Fibroblast of skin of left biceps (primary cell): ENCODE data around the gene DCP1B.

Source experiments
- DNase-seq, 2 experiments: peaks; one replicate each; pipeline ENCODE4 v3.0.0-alpha.2; 2013; ENCODE audit warnings: low read depth in 2 of 2

Gene DCP1B

DNA sequence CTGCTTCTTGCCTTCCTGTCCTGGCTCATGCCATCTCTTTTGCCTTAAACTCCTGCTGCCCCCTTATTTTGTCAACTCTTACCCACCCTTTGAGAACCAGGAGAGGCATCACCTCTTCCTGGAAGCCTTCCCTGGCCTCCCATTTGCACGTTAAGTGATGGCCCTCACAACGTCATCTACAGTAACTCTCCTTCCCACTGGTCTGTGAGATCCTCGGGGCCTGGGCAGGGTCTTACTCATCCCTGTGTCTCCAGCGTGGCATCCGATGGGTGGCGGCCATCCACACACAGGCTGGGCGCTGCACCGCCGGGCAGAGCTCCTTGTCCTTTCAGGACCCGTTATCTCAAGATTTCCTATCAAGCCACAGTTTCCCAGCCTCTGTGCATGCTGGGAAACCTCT is 69.0 kb downstream of the DCP1B start:
- no peak for DNase-seq

DNA sequence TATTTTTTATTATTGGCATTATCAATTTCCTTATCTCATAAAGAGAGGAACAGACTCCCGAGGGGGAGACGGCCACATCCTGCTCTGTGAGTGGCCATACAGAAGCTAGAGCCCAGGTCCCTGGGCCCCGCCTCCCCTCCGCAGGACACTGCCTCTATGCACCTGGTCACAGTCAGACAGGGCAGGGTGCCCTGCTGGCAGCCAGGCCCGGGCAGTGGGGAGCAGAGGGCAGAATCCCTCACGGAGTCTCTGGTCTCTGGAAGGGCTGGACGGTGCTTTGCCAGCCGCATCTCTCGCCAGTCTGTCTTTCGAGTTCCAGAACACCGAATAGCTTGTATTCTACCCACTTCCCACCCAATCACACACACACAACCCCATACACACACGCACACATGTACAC is 69.4 kb downstream of the DCP1B start:
- no peak for DNase-seq

DNA sequence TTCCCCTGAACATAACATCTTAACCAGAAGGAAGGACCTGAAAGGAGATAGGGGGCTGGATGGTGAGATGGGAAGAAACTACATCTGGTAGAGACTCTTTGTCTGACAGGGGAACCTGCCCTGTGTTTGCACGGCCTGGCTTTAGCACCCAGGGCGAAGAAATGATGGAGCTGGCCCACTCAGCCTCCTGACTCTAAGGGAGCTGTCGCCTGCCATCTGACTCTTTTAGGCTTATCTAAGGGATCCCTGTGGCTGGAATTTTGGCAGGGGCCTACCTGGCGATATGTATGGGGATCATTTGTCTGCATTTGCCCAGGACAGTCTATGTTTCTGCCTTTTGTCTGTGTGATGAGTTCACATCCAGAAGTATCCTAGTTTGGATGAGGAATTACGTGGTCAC is 70.2 kb downstream of the DCP1B start:
- DNase-seq, result no peak

DNA sequence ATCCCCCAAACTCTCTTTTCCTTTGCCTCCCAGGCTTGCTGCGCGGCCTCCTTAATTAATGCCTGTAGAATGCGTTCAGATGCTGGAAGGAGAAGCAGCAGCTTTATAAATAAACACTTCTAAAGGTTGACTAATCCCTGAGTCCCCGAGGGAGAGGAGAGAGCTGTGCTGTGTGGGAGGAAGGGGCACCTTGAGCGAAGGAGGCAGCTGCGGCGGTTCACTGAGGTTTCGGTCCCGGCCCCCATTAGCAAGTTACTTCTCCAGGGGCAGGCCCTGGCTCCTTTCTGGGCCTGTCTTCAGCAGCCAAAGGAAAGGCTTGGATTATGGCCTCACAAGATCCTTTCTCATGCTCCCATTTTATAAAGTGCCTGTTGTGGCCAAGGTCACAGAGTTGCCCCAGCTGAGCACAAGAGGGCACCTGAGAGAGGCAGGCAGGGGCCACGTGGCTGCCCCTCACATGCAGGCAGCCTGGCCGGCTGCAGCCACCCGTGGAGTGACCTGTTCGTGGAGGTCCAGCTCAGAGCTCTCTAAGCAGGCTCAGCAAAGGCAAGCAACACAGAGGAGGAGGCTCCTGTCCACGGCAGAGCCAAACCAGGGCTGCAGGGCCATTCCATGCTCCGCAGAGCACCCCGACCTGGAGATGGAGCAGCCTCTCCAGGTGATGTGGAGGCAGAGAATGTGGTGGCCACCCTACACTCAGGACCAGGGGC is 70.8 kb downstream of the DCP1B start:
- DNase-seq, result no peak

DNA sequence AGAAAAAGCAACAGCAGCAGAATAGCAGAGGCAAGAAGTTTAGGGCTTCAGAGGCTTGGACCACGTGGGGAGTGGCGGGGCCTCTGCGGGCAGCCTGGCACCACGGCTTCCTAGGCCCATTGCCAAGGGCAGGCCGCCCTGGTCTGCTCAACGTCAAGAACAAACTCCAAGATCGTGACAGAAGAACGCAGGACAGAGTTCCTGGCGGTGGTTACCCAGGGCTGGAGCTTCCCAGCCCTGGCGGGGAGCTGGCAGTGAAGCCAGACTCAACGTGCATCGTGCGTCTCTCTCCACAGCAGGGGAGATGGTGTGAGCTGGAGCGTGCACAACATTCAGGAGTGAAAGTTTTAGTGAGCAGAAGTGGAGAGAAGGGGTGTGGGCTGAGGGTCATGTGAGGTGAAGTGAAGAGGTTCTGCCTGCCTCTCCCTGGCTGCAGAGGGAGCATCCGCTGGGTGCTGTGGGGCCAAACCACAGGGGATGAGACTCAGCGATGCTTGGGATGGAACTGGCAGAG is 71.9 kb downstream of the DCP1B start:
- no peak for DNase-seq

DNA sequence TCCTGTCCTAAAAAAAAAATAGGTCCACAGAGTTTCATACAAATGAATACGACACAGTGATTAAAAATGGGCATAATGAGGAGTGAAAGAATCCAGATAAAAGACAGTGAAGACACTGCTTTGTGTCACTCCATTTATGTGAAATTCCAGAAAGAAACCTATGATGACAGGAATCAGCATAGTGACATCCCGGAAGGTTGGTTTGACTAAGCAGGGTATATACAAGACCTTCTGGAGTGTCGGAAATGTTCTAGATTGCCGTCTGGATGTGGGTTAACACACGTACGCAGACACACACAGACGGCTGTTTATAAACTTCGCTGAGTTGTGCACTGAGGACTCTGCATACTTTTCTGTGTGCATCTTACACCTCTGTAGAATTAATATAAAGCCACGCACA is 72.6 kb downstream of the DCP1B start:
- no peak for DNase-seq

DNA sequence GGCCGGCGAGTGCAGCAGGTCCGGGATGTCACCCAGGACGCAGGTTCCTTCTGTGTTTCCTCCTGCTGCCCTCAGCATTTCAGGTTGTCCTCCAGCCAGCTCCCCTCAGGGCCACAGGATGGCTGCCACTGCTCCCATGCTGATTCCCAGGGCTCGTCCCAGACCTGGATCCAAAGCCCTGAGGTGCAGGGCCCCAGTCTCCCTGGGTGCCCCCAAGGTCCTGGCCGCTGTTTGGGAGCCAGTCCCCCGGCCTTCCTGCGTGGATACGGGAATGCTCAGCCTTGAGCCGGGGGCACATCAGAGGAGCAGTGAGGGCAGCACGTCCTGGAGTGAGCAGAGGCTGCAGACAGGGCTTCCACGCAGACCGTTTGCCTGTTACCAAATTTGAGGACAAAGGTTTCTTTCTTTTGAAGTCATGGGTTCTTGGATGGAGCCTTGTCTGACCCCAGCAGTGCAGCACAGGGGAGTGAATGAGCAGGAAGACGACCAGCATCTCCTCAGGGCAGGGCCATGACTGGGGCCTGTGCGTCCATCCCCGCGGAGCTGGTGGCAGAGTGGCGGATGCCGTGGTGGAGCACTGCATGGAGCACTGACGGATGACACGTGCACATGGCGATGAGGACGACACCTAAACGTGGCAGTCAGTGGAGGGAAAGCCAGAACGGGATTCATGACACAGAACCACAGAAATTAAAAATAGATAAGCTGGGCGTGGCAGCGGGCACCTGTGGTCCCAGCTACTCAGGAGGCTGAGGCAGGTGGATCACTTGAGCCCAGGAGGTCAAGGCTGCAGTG is 73.3 kb downstream of the DCP1B start:
- no peak for DNase-seq

DNA sequence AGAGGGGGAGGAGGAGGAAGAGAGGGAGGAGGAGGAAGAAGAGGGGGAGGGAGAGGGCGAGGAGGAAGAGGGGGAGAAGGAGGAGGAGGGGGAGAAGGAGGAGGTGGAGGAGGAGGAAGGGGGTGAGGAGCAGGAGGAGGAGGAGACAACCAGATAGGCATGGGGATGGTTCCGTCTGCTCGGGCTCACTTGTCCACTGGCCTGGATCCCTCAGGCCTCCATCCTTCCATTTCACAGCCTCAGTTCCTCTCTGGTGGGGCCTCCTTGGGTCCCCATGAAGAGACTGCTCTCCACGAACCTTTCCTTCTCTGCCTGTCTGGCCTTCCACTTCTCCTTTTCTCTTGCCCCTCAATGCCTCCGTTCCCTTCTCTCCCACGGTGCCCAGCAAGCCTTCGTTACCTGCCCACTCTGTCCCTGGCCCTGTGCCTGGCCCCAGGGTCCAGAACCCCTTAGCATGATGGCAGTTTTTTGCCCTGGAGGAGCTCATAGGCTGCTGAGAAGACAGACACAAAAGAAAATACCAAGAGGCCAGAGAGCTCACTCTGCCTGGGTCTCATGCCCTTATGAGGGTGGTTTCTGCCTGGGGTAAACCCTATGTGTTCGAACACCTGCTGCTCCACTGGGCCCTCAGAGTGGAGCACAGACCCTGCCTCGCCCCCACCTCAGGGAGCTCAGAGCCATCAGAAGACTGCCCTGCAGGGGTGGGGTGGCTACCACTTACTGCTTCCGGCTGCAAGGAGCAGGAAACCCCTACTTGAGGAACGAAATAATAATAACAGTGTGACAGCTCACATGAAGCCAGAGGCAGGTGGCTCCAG is 74.1 kb downstream of the DCP1B start:
- no peak for DNase-seq

DNA sequence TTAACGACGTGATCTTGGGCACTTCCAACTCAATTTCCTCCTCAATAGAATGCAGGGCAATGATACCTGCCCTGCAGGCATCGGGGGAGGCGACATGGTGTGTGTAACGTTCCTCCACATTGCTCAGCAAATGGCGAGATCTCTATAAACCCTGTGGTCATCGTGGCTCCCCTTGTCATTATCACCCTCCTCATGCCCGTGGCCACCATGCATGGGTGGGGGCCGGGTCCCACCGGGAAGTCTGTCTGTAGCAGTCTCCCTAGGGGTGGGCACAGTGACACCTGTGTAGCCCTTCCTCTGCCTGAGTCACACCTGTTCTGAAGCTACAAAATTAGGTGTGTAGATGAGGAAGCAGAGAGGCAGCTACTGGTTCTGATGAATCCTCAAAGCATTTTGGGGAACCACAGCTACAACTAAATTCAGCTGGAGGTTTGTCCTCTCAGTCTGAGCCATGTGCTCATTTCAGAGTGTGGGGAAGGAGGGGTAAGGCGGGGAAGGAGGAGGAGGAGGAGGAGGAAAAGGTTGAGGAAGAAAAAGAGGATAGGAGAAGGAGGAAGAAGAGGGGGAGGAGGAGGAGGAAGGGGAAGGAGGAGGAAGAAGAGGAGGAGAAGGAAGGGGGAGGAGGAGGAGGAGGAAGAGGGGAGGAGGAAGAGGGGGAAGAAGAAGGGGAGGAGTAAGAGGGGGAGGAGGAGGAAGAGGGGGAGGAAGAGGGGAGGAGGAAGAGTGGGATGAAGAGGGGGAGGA is 74.8 kb downstream of the DCP1B start:
- no peak for DNase-seq

DNA sequence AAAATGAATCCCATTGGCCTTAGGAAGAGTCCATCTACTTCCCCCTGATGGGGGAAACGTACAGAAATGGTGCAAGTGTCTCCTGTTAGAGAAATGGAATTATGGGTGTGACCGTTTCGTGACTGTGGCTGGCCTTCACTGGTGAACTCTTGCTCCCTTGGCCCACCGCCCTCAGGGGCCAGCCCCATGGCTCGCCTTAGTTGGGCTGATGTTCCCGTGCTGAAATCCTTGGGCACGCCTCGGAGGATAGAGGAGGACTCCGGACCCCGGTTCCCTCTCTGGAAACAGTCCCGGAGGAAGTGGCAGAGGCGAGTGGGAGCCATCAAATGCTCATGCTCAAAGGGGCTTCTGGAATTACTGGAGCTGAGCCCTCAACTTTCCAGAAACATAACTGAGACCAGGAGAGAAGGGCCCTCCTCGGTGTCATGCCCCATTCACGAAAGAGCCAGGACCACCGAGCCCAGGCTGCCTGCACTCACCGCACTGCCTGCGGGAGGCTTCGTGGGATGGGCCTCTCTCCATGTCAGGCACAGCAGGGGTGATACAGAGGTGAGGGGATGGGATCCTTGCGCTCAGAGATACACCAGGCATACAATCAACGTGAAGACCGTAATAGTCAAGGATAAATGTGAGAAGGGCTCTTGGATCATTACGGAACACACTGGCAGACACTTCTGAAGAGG is 75.7 kb downstream of the DCP1B start:
- no peak for DNase-seq

DNA sequence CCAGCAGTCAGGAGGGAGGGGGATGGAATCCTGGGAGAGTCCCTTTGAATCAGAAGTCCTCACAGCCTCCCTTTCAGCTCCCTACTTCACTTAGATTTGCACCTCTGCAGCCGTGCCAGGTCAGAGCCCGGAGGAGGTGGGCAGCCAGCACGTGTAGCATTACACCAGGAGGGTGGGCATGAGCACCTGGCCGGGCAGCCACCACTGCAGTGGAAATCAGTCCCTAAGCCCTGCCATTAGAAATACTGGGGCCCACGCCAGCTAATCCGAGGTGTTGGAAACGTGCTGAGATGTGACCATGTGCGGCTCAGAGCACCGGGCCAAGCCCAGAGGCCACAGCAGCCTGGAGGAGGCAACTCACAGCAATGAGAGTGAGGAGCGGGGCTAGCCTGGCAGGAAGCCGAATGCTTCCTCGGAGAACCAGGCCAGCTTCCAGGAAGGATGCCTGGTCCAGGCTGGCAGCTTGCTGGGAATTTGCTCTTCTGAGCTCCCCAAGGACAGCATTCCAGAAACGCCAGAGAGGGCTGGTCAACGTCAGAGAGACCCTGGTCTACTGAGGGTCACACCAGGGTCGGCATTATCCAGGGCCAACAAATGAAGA is 76.4 kb downstream of the DCP1B start:
- no peak for DNase-seq

DNA sequence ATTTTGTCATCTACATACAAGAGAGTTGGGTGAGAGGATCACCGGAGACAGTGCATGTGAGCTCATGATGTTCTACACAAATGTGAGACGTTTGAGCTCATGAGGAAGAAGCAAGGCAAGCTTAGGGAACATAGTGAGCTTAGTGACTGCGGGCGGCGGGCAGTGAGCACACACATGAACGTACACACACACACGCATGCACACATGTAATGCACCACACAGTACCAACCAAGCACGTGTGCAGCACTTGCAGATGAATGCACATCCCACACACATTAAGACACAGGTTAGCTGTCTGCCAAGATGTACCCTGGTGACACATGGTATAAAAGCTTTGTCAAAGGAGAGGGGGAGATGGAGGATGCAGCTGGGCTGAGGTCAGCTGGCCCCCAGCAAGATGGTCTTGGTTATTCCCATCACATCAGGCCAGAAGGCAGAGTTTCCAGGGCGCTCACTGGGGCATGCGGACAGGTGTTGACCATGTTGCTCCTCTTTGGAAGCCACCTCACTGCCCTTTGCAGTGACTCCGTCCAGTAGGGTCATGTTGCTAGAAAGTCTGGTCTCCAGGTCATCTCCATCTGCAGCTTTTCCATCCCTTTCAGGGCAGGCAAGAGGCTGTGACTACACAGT is 77.1 kb downstream of the DCP1B start:
- no peak for DNase-seq

DNA sequence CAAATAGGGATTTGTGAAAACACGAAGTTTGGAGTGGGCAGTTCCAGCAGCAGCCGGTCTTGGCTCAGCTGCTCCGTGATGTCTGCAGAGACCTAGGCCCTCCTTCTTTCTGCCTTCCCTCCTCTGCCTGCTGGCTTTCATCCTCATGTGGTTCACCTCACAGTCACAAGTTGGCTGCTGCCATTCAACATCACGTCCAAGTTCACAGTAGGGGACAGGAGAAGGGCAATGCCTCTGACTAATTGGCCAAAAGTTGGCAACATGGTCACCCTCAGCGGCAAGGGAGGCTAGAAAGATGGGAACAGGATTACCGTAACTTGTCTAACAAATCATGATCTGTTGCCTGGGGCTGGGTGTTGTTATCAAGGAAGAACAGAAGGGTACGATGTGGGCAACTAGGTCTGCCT is 78.0 kb downstream of the DCP1B start:
- no peak for DNase-seq

DNA sequence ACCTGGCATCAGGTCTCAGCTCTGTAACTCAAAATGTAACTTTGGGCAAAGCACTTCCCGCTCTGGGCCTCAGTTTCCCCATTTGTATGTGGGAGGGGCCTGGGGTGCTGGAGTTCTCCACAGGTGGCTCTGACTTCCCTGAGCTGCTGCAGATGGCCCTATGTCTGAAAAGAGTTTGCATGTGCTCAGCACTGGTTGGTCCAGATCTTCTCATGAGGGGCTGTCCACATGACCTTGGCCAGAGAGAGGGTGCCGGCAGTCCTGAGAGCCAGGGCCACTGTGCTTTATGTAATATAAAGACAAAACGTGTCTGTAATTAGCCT is 78.6 kb downstream of the DCP1B start:
- DNase-seq, result no peak

DNA sequence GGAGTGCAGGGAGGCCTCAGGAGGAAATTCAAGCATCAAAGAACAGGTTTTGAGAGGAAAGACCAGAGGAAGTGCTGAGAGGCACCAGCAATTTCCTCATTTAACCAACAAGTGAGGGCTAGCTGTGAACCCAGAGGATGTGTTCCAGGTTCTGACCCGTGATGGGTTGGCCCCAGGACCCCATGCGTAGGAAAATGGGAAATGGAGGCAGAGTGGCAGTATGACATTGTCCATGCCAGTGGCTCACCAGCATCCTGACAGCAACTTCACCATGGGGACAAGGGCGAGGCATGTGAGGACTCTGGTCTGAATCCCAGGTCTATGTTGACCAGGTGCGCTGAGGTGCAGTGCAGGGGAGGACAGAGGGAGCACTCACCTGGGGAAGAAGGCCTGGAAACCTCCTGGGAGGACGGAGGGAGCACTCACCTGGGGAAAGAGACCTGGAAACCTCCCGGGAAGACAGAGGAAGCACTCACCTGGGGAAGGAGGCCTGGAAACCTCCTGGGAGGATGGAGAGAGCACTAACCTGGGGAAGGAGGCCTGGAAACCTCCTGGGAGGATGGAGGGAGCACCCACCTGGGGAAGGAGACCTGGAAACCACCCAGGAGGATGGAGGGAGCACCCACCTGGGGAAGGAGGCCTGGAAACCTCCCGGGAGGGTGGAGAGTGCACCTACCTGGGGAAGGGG is 79.1 kb downstream of the DCP1B start:
- no peak for DNase-seq

DNA sequence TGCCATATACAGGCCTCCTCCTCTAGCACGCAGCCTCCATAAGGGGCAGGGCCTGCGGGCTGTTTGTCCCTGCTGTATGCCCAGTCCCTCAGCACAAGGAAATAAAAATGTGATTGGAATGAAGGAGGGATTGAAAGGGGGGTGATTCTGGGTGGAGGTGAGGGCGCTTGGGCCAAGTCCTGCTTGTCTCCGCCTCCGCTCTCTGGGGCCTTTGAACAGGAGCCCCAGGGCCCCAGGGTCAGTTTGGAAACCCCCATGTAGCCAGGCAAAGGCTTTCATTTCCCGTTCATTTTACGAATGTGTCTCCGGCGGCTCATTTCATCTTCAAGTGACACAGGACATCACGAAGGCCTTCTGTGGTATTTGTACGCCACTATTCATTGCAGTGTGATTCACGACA is 81.3 kb downstream of the DCP1B start:
- no peak for DNase-seq

DNA sequence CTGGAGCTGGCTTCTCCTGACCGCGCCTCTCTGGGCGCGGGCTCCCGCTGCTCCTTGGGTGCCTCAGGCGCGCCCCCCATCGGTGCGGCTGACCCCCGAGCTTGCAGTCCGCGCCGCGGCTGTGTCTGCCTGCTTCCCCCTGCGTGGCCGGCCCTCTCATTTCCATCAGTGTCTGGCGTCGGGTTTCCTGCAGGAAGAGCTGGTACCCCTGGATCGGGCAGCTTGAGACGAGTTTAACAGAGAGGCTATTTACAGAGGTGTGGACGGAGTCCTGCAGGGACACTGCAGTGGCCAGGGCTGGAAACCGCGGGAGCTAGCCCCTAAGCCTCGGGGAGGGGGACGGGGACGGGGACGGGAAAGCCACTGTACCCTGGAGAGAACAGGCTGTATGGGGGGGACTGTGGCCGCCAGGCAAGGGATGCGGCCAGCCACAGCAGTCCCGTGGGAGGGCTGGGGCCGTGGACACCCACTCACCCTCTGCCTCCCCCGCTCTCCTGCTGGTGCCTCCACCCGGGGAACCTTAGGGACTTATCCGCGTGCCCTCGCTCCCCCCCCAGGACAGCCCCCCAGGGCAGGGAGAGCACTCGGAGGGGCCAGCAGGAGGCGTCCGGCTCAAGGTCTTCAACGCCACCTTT is 82.1 kb downstream of the DCP1B start:
- DNase-seq, result no peak

DNA sequence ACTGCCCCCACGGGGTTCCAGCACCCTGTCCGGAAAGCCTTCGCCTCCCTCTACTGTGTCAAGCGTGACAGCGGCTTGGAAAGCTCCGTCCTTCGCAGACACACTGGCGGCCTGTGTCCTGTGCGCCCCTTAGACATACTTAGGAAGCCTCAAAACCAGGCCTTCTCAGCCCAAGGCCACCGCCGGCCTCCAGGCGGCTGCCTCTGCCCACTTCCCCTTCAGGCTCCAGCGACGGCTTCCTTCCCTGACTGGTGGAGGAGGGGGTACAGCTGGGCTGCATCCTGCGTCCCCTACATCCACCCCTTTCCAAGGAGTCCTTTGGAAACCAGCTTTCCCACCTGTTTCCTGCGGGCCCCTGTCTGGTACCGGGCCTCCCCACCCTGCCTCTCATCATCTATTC is 83.3 kb downstream of the DCP1B start:
- DNase-seq, result no peak

DNA sequence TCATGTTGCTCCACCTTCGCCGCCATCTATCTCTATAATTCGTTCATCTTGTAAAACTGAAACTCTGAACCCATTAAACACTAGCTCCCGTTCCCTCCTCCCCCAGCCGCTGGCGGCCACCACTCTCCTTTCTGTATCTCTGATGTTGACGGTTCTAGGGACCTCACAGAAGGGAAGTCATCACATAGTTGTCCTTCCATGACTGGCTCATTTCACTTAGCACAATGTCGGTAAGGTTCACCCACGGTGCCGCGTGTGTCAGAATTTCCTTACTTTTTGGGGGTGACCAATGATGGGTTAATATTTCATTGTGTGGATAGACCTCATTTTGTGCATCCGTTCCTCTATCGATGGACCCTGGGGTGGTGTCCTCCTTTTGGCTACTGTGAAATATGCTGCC is 83.8 kb downstream of the DCP1B start:
- DNase-seq, result no peak
